GM12874 (cell line): Measurements from ENCODE around the gene SCT.

Source experiments
- CTCF ChIP-seq: IDR thresholded peaks from 2 replicates; pipeline ENCODE4 v1.5.1; 2011; ENCODE audit warnings: low read depth, mild to moderate bottlenecking, control low read depth, low read length, moderate library complexity; ENCODE audit not compliant: insufficient read depth

SCT gene

GRCh38 chr11:589798-590197 lies 37.2 kb downstream of the SCT start:
- TF ChIP-seq CTCF = no peak

GRCh38 chr11:587978-588380 lies 39.0 kb downstream of the SCT start:
- no peak for TF ChIP-seq CTCF

- TF ChIP-seq CTCF = no peak
Observed at GRCh38 chr11:587546-587945, 39.4 kb downstream of the SCT start.

- no peak for TF ChIP-seq CTCF
Observed at GRCh38 chr11:586376-587316, 40.3 kb downstream of the SCT start.

- TF ChIP-seq CTCF = no peak
Observed at GRCh38 chr11:584287-584686, 42.7 kb downstream of the SCT start.

- no peak for TF ChIP-seq CTCF
Observed at GRCh38 chr11:581752-582151, 45.2 kb downstream of the SCT start.

GRCh38 chr11:581342-581741 lies 45.6 kb downstream of the SCT start:
- no peak for TF ChIP-seq CTCF
